GM10266 (cell line): ENCODE results near the gene ADAMTS17.

Experiments
- DNase-seq: peaks from one replicate; pipeline ENCODE4 v3.0.0; 2012; ENCODE audit errors: extremely low spot score
- CTCF ChIP-seq: IDR thresholded peaks from 2 replicates; pipeline ENCODE4 v1.5.1; 2012; ENCODE audit warnings: mild to moderate bottlenecking, low read depth; ENCODE audit not compliant: control insufficient read depth, insufficient read depth; ENCODE audit errors: missing control alignments

ADAMTS17 gene

GRCh38 chr15:99984491-99985243, 357.1 kb downstream of the ADAMTS17 start:
- TF ChIP-seq CTCF: no peak
- no peak for DNase-seq

- TF ChIP-seq CTCF: no peak
- no peak for DNase-seq
These were observed 357.9 kb downstream of the ADAMTS17 start for GRCh38 chr15:99983886-99984286.

- DNase-seq: no peak
- TF ChIP-seq CTCF: no peak
These were observed 358.4 kb downstream of the ADAMTS17 start for GRCh38 chr15:99983171-99983885.

- no peak for DNase-seq
- no peak for TF ChIP-seq CTCF
These were observed 359.1 kb downstream of the ADAMTS17 start for GRCh38 chr15:99982662-99983061.

- no peak for DNase-seq
- TF ChIP-seq CTCF: no peak
These were observed 359.7 kb downstream of the ADAMTS17 start for GRCh38 chr15:99981839-99982658.

- DNase-seq: no peak
- no peak for TF ChIP-seq CTCF
These were observed 360.6 kb downstream of the ADAMTS17 start for GRCh38 chr15:99981191-99981647.
